Natural killer cell (primary cell): ENCODE measurements around the gene ATP2B2. TPM values are rescaled to one million over a fixed set of nuclear protein-coding genes. Genes with fewer than 3 reads are reported as not detected.

Source experiments
- ATAC-seq, 3 donors: fragments of 150-1000 bp in 2 of 3; fragments of 200-7000 bp in 1 of 3; cut with Tn5 transposase; 1 replicate in 1 of 3; 2 replicates in 2 of 3; pipeline ENCODE4 v1.10.0; 2021; ENCODE audit warnings: mild to moderate bottlenecking in 2 of 3, moderate library complexity in 2 of 3
- DNase-seq, 2 donors: peaks; one replicate each; pipeline versions ENCODE4 v3.0.0 to v3.0.0-alpha.2; 2013 to 2021; ENCODE audit warnings: mixed read lengths in 1 of 2
- H3K27ac ChIP-seq: one replicate; pipeline ENCODE4 v1.5.1; 2013; ENCODE audit warnings: mild to moderate bottlenecking, low read length
- H3K27me3 ChIP-seq: one replicate; pipeline ENCODE4 v1.6.1; 2013; ENCODE audit warnings: low read length; ENCODE audit not compliant: control insufficient read depth, insufficient read depth
- H3K36me3 ChIP-seq: one replicate; pipeline ENCODE4 v1.6.1; 2013; ENCODE audit warnings: low read length; ENCODE audit not compliant: control insufficient read depth, insufficient read depth
- H3K4me1 ChIP-seq: one replicate; pipeline ENCODE4 v1.6.1; 2013; ENCODE audit warnings: low read length; ENCODE audit not compliant: control insufficient read depth, insufficient read depth
- H3K4me3 ChIP-seq: one replicate; pipeline ENCODE4 v1.5.1; 2013; ENCODE audit warnings: low read length
- H3K9me3 ChIP-seq: one replicate; pipeline ENCODE4 v1.6.1; 2013; ENCODE audit warnings: low read length; ENCODE audit not compliant: control insufficient read depth, insufficient read depth
- H3K27ac Mint-ChIP-seq, 2 donors: one replicate each; pipeline ENCODE4 v1.8.0; 2022; ENCODE audit warnings: mild to moderate bottlenecking in 2 of 2, mixed read lengths in 2 of 2, moderate library complexity in 1 of 2
- H3K27me3 Mint-ChIP-seq, 2 donors: one replicate each; pipeline ENCODE4 v1.8.0; 2022; ENCODE audit warnings: low read depth in 2 of 2, mixed read lengths in 2 of 2
- H3K36me3 Mint-ChIP-seq: one replicate; pipeline ENCODE4 v1.8.0; 2022; ENCODE audit warnings: mixed read lengths
- H3K4me1 Mint-ChIP-seq, 2 donors: one replicate each; pipeline ENCODE4 v1.8.0; 2022; ENCODE audit warnings: mixed read lengths in 2 of 2
- H3K4me3 Mint-ChIP-seq: one replicate; pipeline ENCODE4 v1.8.0; 2022; ENCODE audit warnings: mild to moderate bottlenecking, moderate library complexity, mixed read lengths
- H3K9me3 Mint-ChIP-seq, 2 donors: one replicate each; pipeline ENCODE4 v1.8.0; 2022; ENCODE audit warnings: mixed read lengths in 2 of 2
- whole genome bisulfite sequencing: methylation state at CpG from one replicate; pipeline ENCODE4 v1.1.7; 2013; ENCODE audit warnings: missing lambda C conversion rate; ENCODE audit not compliant: insufficient coverage; 5-methylcytosine and 5-hydroxymethylcytosine counted together
- intact Hi-C: fragments of 100-400 bp; cut with micrococcal nuclease; formaldehyde crosslinking; loops from one replicate; pipeline ENCODE4 v1.14.2; 2022
- total RNA-seq, 4 donors: library from RNA; stranded (reverse); fragments of 120-200 nt in 1 of 4; gene quantifications; one replicate each; pipeline versions ENCODE4 v1.2.3 to v1.2.4, GENCODE V29; 2013 to 2022
- TF ChIP-seq, protein P1 (sequence below): fragments of 200-600 bp; IDR thresholded peaks from one replicate; pipeline ENCODE4 v1.8.0; 2022; ENCODE audit warnings: antibody characterized with exemption

ATP2B2 gene
- total RNA-seq, 3 donors from 2014 or later (not counting 1 experiment from before 2014, with no cell fraction given), result not detected

DNA sequence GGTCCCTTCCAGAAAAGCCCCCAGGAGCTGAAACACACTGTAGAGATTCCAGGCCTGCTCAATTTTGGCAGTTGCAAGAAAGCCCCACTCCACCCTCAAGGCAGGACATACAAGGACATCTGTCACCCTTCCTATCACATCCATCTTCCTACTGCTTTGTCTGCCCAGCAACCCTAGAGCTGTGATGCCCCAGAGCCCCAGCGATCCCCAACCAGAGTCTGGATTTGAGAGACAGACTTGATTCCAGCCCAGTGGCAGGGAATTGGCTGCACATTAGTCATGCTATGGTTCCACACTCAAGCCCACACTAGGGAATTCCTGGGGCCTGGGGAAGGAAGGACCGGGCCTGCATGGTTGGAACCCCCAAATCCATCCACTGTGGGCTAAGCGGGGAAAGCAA is 56.8 kb downstream of the ATP2B2 start:
- TF ChIP-seq, protein P1, sequence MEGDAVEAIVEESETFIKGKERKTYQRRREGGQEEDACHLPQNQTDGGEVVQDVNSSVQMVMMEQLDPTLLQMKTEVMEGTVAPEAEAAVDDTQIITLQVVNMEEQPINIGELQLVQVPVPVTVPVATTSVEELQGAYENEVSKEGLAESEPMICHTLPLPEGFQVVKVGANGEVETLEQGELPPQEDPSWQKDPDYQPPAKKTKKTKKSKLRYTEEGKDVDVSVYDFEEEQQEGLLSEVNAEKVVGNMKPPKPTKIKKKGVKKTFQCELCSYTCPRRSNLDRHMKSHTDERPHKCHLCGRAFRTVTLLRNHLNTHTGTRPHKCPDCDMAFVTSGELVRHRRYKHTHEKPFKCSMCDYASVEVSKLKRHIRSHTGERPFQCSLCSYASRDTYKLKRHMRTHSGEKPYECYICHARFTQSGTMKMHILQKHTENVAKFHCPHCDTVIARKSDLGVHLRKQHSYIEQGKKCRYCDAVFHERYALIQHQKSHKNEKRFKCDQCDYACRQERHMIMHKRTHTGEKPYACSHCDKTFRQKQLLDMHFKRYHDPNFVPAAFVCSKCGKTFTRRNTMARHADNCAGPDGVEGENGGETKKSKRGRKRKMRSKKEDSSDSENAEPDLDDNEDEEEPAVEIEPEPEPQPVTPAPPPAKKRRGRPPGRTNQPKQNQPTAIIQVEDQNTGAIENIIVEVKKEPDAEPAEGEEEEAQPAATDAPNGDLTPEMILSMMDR, result no peak
- Mint-ChIP-seq H3K4me3 (no peak overlapping the region), H3K36me3 (no peaks in the 10 kb centered on the region), H3K27me3 (peaks cover 7 to 16% of the 10 kb centered on the region in 2 donors), H3K27ac (no peak overlapping the region), H3K9me3 (no peaks in the 10 kb centered on the region), H3K4me1 (peaks cover 0 to 5% of the 10 kb centered on the region in 2 donors)
- ATAC-seq (no peak), DNase-seq (no peak)
- Histone ChIP-seq H3K27ac (no peak overlapping the region), H3K9me3 (no peaks in the 10 kb centered on the region), H3K36me3 (no peaks in the 10 kb centered on the region), H3K4me1 (no peaks in the 10 kb centered on the region), H3K4me3 (no peak overlapping the region), H3K27me3 (no peaks in the 10 kb centered on the region)
- 87% methylated on average over 3 of the region's 3 CpGs for WGBS
- intact Hi-C loops, result no loop called here

DNA sequence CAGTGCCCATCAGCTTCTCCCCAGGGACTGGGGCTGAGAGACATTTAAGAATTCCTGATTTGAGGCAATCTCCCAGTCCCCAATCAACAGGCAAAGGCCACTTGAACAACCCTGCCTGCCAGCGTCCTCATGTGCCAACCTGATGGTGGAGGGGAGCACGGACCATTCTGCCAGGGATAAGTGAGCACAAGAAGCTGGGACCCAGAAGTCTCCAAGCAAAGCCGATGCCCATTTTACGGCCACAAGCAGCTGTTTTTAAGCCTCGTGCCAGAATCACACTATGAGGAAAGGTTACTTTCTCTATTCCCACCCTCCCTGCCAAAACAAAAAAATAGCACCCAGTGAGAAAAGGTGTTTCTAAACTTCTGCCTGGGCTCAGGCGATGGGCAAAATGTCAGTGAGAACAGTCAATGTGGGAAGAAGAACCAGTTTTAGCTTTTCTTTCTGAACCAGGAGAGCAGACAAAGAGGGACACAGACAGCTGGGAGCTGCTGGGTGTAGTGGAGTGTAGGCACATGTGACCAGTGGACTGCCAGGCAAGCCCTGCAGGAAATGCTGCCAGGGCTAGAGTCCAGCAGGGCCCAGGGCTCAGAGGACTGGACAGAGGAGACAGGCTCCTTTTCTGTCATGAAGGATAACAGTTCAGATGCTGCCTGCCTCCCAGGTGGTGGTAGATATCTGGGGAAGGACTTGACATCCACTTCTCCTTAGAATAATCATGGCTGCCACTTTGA is 57.7 kb downstream of the ATP2B2 start:
- 70% methylated on average over 6 of the region's 6 CpGs for WGBS
- peaks cover 0 to 5% of the 10 kb centered on the region in 2 donors for H3K4me1 Mint-ChIP-seq
- intact Hi-C loops, result no loop called here
- no peak overlapping the region for H3K27ac ChIP-seq
- H3K4me1 ChIP-seq, result no peaks in the 10 kb centered on the region
- H3K36me3 ChIP-seq, result no peaks in the 10 kb centered on the region
- no peaks in the 10 kb centered on the region for H3K27me3 ChIP-seq
- no peak for DNase-seq
- no peak for ATAC-seq
- no peak overlapping the region for H3K4me3 Mint-ChIP-seq
- no peaks in the 10 kb centered on the region for H3K9me3 ChIP-seq
- TF ChIP-seq, protein P1, result no peak
- H3K9me3 Mint-ChIP-seq, result no peaks in the 10 kb centered on the region
- H3K36me3 Mint-ChIP-seq, result no peaks in the 10 kb centered on the region
- H3K27ac Mint-ChIP-seq, result no peak overlapping the region
- peaks cover 7 to 13% of the 10 kb centered on the region in 2 donors for H3K27me3 Mint-ChIP-seq
- H3K4me3 ChIP-seq, result no peak overlapping the region

DNA sequence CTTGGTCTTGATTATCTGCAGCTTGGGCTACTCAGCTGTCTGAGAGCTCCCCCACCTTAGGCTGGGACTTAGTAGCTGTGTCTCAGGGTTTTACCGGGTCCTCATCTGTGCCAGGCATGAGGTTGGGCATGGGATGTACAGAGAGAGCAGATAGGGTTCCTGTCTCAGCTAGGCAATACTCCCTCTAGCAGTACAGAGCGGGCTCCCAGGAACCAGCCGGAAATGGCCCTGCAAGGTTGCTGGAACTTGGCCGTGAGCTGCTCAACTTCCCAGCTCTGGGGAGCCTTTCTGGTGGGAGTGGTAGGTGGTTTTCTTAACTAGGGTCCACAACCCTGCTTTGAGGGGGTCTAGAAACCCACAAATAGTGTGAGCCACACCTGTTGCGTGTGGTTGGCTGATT is 58.3 kb downstream of the ATP2B2 start:
- intact Hi-C loops, result no loop called here
- no peaks in the 10 kb centered on the region for H3K9me3 ChIP-seq
- no peak overlapping the region for H3K4me3 Mint-ChIP-seq
- H3K27ac Mint-ChIP-seq, result no peak overlapping the region
- no peaks in the 10 kb centered on the region for H3K9me3 Mint-ChIP-seq
- no peaks in the 10 kb centered on the region for H3K36me3 ChIP-seq
- peaks cover 0 to 5% of the 10 kb centered on the region in 2 donors for H3K4me1 Mint-ChIP-seq
- H3K27me3 Mint-ChIP-seq, result peaks cover 7 to 13% of the 10 kb centered on the region in 2 donors
- H3K27me3 ChIP-seq, result no peaks in the 10 kb centered on the region
- WGBS, result 93% methylated on average over 5 of the region's 5 CpGs
- no peak for ATAC-seq
- TF ChIP-seq, protein P1, result no peak
- DNase-seq, result no peak
- H3K4me3 ChIP-seq, result no peak overlapping the region
- H3K27ac ChIP-seq, result no peak overlapping the region
- no peaks in the 10 kb centered on the region for H3K4me1 ChIP-seq
- no peaks in the 10 kb centered on the region for H3K36me3 Mint-ChIP-seq
